Nephron progenitor cell (in vitro differentiated cells): ENCODE results near the gene STXBP5L.
"Not testable (repeated sequence)": the region's sequence is repeated elsewhere in the genome, so short reads cannot be mapped to it uniquely, and the experiment has no call there.

Source experiments
- DNase-seq: peaks from one replicate; pipeline ENCODE4 v3.0.0; 2021
- H3K27ac Mint-ChIP-seq: 2 replicates; pipeline ENCODE4 v1.8.0; 2021; ENCODE audit warnings: mild to moderate bottlenecking, moderate library complexity, mixed read lengths
- H3K27me3 Mint-ChIP-seq: 2 replicates; pipeline ENCODE4 v1.8.0; 2021; ENCODE audit warnings: mild to moderate bottlenecking, low read depth, mixed read lengths; ENCODE audit not compliant: poor library complexity
- H3K36me3 Mint-ChIP-seq: 2 replicates; pipeline ENCODE4 v1.8.0; 2021; ENCODE audit warnings: low read depth, mixed read lengths
- H3K4me1 Mint-ChIP-seq: 2 replicates; pipeline ENCODE4 v1.8.0; 2021; ENCODE audit warnings: mixed read lengths
- H3K4me3 Mint-ChIP-seq: 2 replicates; pipeline ENCODE4 v1.8.0; 2021; ENCODE audit warnings: mild to moderate bottlenecking, moderate library complexity, mixed read lengths
- H3K9me3 Mint-ChIP-seq: 2 replicates; pipeline ENCODE4 v1.8.0; 2021; ENCODE audit warnings: mild to moderate bottlenecking, moderate library complexity, mixed read lengths
- TF ChIP-seq, protein P1 (sequence below): fragments of 200-600 bp; sonication (generic); IDR thresholded peaks from 2 replicates; pipeline ENCODE4 v1.5.0; 2021; ENCODE audit warnings: antibody characterized with exemption

Gene STXBP5L

GRCh38 chr3:120892921-120893320 is 15.1 kb upstream of the STXBP5L start:
- peaks cover 3% of the 10 kb centered on the region for H3K27me3 Mint-ChIP-seq
- peaks cover 4% of the 10 kb centered on the region for H3K36me3 Mint-ChIP-seq
- H3K4me3 Mint-ChIP-seq, result no peak overlapping the region

GRCh38 chr3:120894316-120895057 is 13.5 kb upstream of the STXBP5L start:
- peaks cover 28% of the 10 kb centered on the region for H3K4me1 Mint-ChIP-seq
- peaks cover 17% of the 10 kb centered on the region for H3K9me3 Mint-ChIP-seq
- peak; percentile 19 for DNase-seq
- no peak overlapping the region for H3K27ac Mint-ChIP-seq
- H3K27me3 Mint-ChIP-seq, result peaks cover 10% of the 10 kb centered on the region
- TF ChIP-seq, protein P1, sequence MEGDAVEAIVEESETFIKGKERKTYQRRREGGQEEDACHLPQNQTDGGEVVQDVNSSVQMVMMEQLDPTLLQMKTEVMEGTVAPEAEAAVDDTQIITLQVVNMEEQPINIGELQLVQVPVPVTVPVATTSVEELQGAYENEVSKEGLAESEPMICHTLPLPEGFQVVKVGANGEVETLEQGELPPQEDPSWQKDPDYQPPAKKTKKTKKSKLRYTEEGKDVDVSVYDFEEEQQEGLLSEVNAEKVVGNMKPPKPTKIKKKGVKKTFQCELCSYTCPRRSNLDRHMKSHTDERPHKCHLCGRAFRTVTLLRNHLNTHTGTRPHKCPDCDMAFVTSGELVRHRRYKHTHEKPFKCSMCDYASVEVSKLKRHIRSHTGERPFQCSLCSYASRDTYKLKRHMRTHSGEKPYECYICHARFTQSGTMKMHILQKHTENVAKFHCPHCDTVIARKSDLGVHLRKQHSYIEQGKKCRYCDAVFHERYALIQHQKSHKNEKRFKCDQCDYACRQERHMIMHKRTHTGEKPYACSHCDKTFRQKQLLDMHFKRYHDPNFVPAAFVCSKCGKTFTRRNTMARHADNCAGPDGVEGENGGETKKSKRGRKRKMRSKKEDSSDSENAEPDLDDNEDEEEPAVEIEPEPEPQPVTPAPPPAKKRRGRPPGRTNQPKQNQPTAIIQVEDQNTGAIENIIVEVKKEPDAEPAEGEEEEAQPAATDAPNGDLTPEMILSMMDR, result no peak
- H3K4me3 Mint-ChIP-seq, result peak overlapping the region; percentile 39
- peaks cover 4% of the 10 kb centered on the region for H3K36me3 Mint-ChIP-seq

More at GRCh38 chr3:120892921-120893320, 15.1 kb upstream of the STXBP5L start:
- H3K9me3 Mint-ChIP-seq, result peaks cover 10% of the 10 kb centered on the region
- DNase-seq, result no peak
- TF ChIP-seq, protein P1, result no peak
- no peak overlapping the region for H3K27ac Mint-ChIP-seq
- H3K4me1 Mint-ChIP-seq, result peaks cover 28% of the 10 kb centered on the region

DNA sequence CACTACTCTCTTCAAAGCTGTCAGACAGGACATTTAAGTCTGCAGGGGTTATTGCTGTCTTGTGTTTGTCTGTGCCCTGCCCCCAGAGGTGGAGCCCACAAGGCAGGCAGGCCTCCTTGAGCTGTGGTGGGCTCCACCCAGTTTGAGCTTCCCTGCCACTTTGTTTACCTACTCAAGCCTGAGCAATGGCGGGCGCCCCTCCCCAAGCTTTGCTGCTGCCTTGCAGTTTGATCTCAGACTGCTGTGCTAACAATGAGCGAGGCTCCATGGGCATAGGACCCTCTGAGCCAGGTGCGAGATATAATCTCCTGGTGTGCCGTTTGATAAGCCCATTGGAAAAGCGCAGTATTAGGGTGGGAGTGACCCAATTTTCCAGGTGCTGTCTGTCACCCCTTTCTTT is 6.3 kb upstream of the STXBP5L start:
- not testable (repeated sequence) for H3K27ac Mint-ChIP-seq, DNase-seq, H3K4me1 Mint-ChIP-seq, H3K4me3 Mint-ChIP-seq, H3K36me3 Mint-ChIP-seq
- Mint-ChIP-seq H3K27me3 (peaks cover 29% of the 10 kb centered on the region), H3K9me3 (peaks cover 38% of the 10 kb centered on the region)

DNA sequence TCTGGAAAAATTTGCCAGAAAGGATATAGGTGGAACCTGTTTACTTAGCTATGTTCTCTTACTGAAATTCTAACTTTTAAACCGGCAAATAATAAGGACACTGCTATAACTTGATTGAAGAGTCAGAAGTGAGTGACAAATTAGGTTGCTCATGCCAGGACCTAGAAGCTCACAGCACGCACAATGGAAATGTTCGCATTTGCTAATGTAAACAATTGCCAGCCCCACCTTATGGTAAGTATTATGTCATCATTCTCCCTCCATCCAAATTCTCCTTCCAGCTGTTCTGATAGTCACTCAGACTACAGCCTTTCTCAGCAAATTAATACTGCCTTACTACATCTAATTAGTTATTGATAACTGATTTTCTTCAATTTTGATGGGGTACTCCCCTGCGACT is 4.8 kb upstream of the STXBP5L start:
- Mint-ChIP-seq H3K36me3 (no peaks in the 10 kb centered on the region), H3K4me3 (no peak overlapping the region), H3K9me3 (peaks cover 34% of the 10 kb centered on the region), H3K27ac (no peak overlapping the region), H3K27me3 (peaks cover 38% of the 10 kb centered on the region), H3K4me1 (peaks cover 8% of the 10 kb centered on the region)
- no peak for DNase-seq
- TF ChIP-seq, protein P1, result no peak

GRCh38 chr3:120907659-120908029 is 361 bp upstream of the STXBP5L start:
- Mint-ChIP-seq H3K4me1 (peaks cover 24% of the 10 kb centered on the region), H3K4me3 (peak overlapping the region; percentile 90), H3K36me3 (no peaks in the 10 kb centered on the region), H3K27me3 (peaks cover 41% of the 10 kb centered on the region), H3K27ac (no peak overlapping the region), H3K9me3 (peaks cover 4% of the 10 kb centered on the region)
- no peak for DNase-seq
- TF ChIP-seq, protein P1, result no peak

GRCh38 chr3:120908795-120909601 is 993 bp downstream of the STXBP5L start:
- Mint-ChIP-seq H3K27ac (no peak overlapping the region), H3K4me1 (peaks cover 24% of the 10 kb centered on the region), H3K9me3 (no peaks in the 10 kb centered on the region), H3K27me3 (peaks cover 41% of the 10 kb centered on the region), H3K36me3 (no peaks in the 10 kb centered on the region), H3K4me3 (peak overlapping the region; percentile 90)
- no peak for DNase-seq
- TF ChIP-seq, protein P1, result no peak
